ENCODE data around the gene PSMG3.

DNA sequence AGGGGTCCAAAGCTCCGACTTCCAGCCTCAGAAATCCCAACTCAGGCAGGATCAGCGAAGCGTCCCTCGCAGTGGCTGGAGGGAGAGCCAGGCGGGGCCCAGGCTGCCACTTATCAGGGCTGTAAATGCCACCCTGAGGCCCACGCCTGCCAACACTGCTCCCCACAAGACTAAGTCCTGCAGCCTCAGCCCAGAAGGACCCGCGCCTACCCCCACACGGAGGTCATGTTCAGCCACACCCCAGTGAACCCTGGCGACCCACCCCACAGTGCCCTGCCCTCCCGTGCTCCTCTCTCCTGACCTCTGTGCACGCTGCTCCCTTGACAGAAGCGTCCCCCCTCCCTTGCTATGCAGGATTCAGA lies 3.2 kb downstream of the PSMG3 start:
- no peak for TF ChIP-seq GATA3 (IDR thresholded peaks at IDR 0.05; ENCODE audit: low read depth, low read length)
- TF ChIP-seq GATA2 (IDR thresholded peaks at IDR 0.05; ENCODE audit: low read depth, low read length), result no peak

Measured in SH-SY5Y (cell line).